Skeletal muscle tissue (tissue), 4 donors: ENCODE measurements around the gene APOL4. TPM values are rescaled to one million over a fixed set of nuclear protein-coding genes. Genes with fewer than 3 reads are reported as not detected.
"Not testable (repeated sequence)": the region's sequence is repeated elsewhere in the genome, so short reads cannot be mapped to it uniquely, and the experiment has no call there.

Experiments used
- H3K27ac ChIP-seq: one replicate; pipeline ENCODE4 v1.7.0; 2013; ENCODE audit warnings: mild to moderate bottlenecking, low read depth, low read length, inconsistent platforms
- H3K27me3 ChIP-seq, 3 donors: one replicate each; pipeline ENCODE4 v1.7.0; 2013; ENCODE audit warnings: low read length in 3 of 3; ENCODE audit not compliant: control insufficient read depth in 3 of 3, insufficient read depth in 3 of 3
- H3K36me3 ChIP-seq, 3 donors: one replicate each; pipeline ENCODE4 v1.7.0; 2013; ENCODE audit warnings: low read length in 3 of 3; ENCODE audit not compliant: control insufficient read depth in 3 of 3, insufficient read depth in 3 of 3
- H3K4me1 ChIP-seq, 3 donors: one replicate each; pipeline ENCODE4 v1.7.0; 2013; ENCODE audit warnings: low read length in 3 of 3, mild to moderate bottlenecking in 3 of 3; ENCODE audit not compliant: control insufficient read depth in 3 of 3, insufficient read depth in 3 of 3
- H3K4me3 ChIP-seq, 3 donors: one replicate each; pipeline ENCODE4 v1.7.0; 2013; ENCODE audit warnings: low read length in 3 of 3
- H3K9ac ChIP-seq, 3 donors: one replicate each; pipeline ENCODE4 v1.7.0; 2013; ENCODE audit warnings: low read length in 3 of 3, mild to moderate bottlenecking in 3 of 3, moderate library complexity in 2 of 3, low read depth in 1 of 3
- H3K9me3 ChIP-seq, 3 donors: one replicate each; pipeline ENCODE4 v1.7.0; 2013; ENCODE audit warnings: low read length in 3 of 3; ENCODE audit not compliant: control insufficient read depth in 3 of 3
- total RNA-seq: library from RNA; depleted of rRNA; stranded (reverse); fragments of >200 nt; gene quantifications from one replicate; pipeline ENCODE4 v1.2.3, GENCODE V29; 2014
- donor health status: Osteomylitis.

APOL4 gene
- total RNA-seq, 1 donor from 2014 or later = 21.4 TPM

DNA sequence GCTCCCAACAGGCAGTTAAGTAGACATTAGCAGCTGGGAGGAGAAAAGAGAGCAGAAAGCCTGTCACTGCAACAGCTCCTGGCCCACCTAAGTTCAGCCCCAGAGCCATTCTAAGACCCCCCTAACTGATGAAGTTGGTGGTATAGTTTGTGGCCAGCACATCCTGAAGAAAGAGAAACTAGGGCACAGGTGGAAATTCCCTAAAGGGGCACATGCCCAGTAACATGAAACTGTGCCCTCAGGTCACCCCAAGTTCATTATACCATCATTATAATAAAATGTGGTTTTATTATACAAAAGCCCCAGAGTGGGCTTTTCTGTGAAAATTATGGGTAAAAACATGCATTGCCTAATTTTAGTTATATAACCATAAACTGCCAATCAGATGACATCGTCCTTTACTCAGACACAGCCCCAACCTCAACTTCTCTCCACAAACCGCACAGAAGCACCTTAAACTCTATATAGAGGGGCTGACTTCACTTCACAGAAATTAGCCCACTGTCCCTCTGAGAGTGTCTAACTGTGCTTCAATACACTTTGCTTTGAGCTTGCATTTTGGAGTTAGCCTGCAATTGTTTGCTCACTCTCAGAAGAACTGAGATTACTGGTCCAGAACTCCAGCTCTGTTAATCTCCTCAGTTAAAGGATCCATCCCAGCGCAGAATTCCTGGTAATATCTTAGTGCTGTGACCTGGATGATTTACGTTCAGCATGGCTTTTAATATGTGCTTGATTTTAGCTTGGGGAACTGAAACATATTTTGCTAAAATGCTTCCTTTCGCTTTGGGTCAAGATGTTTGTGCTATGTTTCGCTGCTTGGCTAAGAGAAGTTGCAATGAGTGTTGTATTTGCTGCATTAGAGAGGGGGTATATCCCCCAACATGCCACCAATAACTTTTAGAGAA is 39.2 kb downstream of the APOL4 start:
- Histone ChIP-seq H3K4me3 (no peak overlapping the region), H3K36me3 (no peaks in the 10 kb centered on the region), H3K27ac (peak overlapping the region; percentile 39), H3K9ac (no peak overlapping the region), H3K9me3 (no peaks in the 10 kb centered on the region), H3K4me1 (peaks cover 15 to 29% (median 16%) of the 10 kb centered on the region in 3 donors), H3K27me3 (no peaks in the 10 kb centered on the region)

DNA sequence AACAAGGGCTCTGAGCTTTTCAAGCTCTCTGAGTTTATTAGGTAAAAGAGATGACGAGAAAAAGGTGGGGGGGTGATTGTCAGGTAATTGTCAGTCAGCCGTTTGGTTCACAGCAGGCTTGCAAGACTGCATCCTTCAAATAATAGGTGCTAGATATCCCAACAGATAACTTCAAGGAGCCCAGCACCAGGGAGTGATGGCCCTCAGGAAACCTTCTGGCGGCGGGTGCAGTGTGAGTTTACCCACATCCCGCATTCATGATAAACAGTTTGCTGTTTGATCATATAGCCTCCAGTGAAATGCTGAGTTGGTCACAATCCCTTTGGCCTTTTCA is 39.8 kb downstream of the APOL4 start:
- not testable (repeated sequence) for H3K27me3 ChIP-seq, H3K9me3 ChIP-seq, H3K9ac ChIP-seq, H3K4me3 ChIP-seq, H3K36me3 ChIP-seq, H3K27ac ChIP-seq
- H3K4me1 ChIP-seq = peaks cover 16 to 33% (median 16%) of the 10 kb centered on the region in 3 donors

DNA sequence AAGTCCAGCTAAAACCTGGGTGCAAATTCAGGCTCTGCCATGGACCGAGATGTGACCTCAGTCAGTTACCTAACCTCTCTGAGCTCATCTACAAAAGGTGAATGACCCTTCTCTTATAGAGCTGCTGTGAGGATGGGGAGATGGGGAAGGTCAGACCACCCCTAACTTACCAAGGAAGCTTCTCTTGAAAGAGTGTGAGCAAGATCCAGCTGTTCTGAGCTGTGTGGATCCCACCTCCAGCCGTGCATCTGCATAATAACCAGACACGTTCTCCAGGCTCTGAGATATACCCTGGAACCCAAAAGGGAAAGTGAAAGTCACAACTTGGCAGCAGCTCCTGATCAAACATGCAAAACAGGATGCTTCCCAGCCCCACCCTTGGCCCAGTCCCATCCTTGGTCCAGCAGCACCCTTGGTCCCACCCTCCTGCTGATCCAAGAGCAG is 41.1 kb downstream of the APOL4 start, which contains the start of gene APOL3:
Gene APOL3, minus strand, starts transcription at position 257 of the 444 bp plus-strand sequence. CDS start 11,700 bp downstream, outside the sequence.
- Histone ChIP-seq H3K4me1 (peaks cover 27 to 45% (median 28%) of the 10 kb centered on the region in 3 donors), H3K9ac (peak within 1 kb of the TSS; percentile 55 to 78 (median 77)), H3K36me3 (no peaks in the 10 kb centered on the region), H3K27me3 (no peaks in the 10 kb centered on the region), H3K27ac (peak within 1 kb of the TSS; percentile 75), H3K9me3 (no peaks in the 10 kb centered on the region), H3K4me3 (peak within 1 kb of the TSS; percentile 58 to 81 (median 77))

DNA sequence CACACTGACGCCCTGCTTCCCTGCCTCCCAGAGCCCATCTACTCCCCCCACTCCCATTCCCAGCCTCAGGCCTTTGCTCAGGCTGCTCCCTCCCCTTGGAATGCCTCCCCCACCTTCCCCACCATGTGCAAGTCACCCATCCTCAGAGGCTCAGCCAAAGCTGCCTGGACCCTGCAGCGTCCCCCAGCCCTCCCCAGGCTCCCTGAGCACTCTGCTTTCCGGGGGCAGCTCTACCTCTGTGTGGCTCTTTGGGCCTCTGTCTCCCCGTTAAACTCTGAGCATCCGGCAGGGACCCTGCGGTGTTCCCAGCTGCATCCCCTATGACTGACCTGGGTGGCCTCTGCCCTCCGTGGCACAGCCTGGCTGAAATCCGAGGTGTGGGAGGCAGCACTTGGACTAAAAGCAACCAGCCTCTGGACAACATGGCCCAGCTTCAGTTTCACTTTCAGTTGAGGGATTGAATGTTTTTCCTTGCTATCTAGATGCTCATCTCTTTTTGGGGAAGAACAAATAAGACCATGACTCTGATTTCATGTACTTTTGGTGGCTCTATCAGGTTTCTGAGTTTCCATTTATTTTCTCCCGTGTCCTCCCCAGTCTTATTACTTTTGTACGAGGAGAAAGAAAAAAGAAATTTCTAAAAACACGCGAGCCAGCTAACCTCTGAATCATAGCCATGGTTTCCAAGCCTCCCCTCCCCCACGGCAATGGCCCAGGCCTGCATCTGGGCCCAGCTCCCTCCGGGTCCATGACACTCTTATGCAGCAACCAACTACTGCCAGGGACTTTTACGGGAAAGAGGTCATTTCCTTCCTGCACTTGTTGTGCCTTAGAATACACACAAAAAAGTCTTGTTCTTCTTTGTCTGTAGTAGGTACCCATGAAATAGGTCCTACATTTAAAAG is 44.8 kb downstream of the APOL4 start:
- Histone ChIP-seq H3K4me3 (peak overlapping the region; percentile 69 to 79 (median 73)), H3K4me1 (peaks cover 36 to 50% (median 42%) of the 10 kb centered on the region in 3 donors), H3K9me3 (no peaks in the 10 kb centered on the region)

DNA sequence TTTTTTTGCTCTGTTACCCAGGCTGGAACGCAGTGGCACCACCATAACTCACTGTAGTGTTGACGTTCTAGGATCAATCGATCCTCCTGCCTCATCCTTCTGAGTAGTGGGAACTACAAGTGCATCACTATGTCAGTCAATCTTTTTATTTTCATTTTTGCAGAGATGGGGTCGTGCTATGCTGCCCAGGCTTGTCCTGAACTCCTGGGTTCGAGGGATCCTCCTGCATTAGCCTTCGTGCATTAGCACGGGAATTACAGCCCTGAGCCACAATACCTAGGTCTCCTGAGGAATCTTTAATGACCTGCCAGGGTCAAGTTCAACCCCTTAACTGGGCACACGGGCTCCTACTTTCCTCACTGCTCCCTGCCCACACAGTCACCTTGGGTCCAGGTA is 45.5 kb downstream of the APOL4 start:
- Histone ChIP-seq H3K4me3 (peak overlapping the region; percentile 69 to 79 (median 73)), H3K9me3 (no peaks in the 10 kb centered on the region), H3K36me3 (peaks cover 0 to 3% (median 0%) of the 10 kb centered on the region in 3 donors), H3K9ac (peak overlapping the region; percentile 70 to 78 (median 75)), H3K27ac (peak overlapping the region; percentile 87), H3K4me1 (peaks cover 35 to 47% (median 47%) of the 10 kb centered on the region in 3 donors), H3K27me3 (no peaks in the 10 kb centered on the region)

More for the DNA sequence above, 44.8 kb downstream of the APOL4 start:
- Histone ChIP-seq H3K27ac (peak overlapping the region; percentile 87), H3K36me3 (peaks cover 0 to 3% (median 0%) of the 10 kb centered on the region in 3 donors), H3K27me3 (no peaks in the 10 kb centered on the region), H3K9ac (peak overlapping the region; percentile 70 to 78 (median 75))

DNA sequence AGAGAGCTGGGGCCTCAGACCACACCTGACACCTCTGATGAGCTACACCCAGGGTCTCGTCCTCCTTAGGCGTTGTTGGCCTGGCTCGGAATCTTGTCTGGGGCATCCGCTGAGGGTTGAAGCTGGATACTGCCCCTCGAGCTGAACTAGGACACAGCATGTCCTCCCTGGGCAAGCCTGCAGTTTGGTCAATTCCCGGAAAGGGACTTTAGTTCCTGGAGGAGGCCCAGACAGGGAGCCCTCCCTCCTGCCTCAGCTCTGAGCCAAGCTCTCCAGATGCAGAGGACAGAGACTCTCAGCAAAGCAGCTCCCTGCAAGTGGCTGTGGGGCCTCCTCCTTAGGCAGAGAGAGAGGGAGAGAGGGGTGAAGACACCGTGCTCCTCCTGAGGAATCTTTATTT is 45.9 kb downstream of the APOL4 start:
- peaks cover 0 to 3% (median 0%) of the 10 kb centered on the region in 3 donors for H3K36me3 ChIP-seq
- H3K27me3 ChIP-seq = no peaks in the 10 kb centered on the region
- H3K9me3 ChIP-seq = no peaks in the 10 kb centered on the region
- peak overlapping the region; percentile 88 for H3K27ac ChIP-seq
- H3K4me3 ChIP-seq = peak overlapping the region; percentile 22 to 79 (median 73)
- peaks cover 35 to 47% (median 47%) of the 10 kb centered on the region in 3 donors for H3K4me1 ChIP-seq
- H3K9ac ChIP-seq = peak overlapping the region; percentile 46 to 78 (median 54)

DNA sequence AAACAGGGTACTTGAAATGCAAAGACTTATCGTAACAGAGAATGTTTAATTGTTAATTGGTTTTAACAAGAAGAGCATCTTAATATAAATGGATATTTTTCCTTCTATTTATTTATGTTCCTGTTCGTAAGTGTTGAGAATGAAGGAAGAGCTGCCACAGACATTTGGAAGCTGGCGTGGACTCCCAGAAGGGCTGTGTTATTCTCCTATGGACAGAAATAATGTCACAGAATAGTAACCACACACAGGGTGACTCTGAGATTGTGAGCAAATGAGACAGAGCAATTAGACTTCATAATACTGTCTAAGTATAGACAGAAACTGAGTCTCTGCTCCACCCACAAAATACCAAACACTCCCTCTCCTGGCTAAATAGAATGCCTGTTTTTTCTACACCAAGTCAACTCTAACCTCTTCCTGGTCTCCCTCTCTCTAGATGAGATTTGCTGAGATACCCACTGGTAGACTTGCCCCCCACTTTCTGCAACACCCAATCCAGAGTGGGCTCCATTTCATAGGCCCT is 47.1 kb downstream of the APOL4 start:
- no peak overlapping the region for H3K4me3 ChIP-seq
- H3K36me3 ChIP-seq = peaks cover 0 to 3% (median 0%) of the 10 kb centered on the region in 3 donors
- no peak overlapping the region for H3K9ac ChIP-seq
- H3K9me3 ChIP-seq = no peaks in the 10 kb centered on the region
- H3K27ac ChIP-seq = peak overlapping the region; percentile 88
- no peaks in the 10 kb centered on the region for H3K27me3 ChIP-seq
- H3K4me1 ChIP-seq = peaks cover 38 to 54% (median 42%) of the 10 kb centered on the region in 3 donors

DNA sequence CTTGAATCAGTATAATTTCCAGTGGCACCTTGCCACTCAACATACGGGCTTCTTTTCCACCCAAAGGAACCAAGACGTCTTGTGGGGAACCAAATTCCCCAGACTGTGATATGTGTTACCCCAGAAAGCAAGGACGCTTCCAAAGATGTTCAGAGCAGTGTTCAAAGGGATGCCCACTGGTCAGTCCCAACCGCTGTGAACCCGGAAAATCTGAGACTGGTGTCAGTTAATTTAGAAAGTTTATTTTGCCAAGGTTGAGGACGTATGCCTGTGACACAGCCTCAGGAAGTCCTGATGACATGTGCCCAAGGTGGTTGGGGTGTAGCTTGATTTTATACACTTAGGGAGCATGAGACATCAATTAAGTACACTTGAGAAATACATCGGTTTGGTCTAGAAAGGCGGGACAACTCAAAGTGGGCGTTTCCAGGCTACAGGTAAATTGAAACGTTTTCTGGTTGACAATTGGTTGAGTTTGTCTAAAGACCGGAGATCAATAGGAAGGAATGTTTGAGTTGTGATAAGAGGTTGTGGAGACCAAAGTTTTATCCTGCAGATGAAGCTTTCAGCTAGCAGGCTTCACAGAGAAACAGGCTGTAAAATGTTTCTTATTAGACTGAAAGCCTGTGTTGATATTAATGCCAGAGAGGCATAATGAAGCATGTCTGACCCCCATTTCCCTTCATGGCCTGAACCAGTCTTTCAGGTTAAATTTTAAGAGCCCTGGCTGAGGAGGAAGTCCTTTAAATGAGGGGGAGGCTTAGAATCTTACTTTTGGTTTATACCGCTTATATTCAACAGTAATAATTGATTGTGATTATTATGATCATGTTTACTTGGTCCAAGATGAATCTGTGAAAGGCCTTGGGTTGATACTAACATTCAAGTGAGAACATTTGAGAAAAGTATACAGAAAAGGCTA is 47.8 kb downstream of the APOL4 start:
- Histone ChIP-seq H3K27me3 (no peaks in the 10 kb centered on the region), H3K9ac (no peak overlapping the region), H3K36me3 (peaks cover 0 to 9% (median 0%) of the 10 kb centered on the region in 3 donors), H3K4me3 (no peak overlapping the region), H3K4me1 (peaks cover 34 to 49% (median 41%) of the 10 kb centered on the region in 3 donors), H3K9me3 (no peaks in the 10 kb centered on the region), H3K27ac (no peak overlapping the region)

DNA sequence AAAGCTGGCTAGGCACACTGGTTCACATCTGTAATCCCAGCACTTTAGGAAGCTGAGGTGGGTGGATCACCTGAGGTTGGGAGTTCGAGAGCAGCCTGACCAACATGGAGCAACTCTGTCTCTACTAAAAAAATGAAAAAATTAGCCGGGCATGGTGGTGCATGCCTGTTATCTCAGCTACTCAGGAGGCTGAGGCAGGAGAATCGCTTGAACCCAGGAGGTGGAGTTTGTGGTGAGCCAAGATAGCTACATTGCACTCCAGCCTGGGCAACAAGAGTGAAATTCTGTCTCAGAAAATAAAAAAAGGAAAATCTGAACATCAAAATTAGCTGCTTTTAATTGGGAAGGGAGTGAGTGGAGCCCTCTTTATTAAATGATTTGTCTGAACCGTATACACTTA is 48.8 kb downstream of the APOL4 start:
- not testable (repeated sequence) for H3K27ac ChIP-seq, H3K9ac ChIP-seq, H3K9me3 ChIP-seq, H3K27me3 ChIP-seq, H3K4me3 ChIP-seq
- Histone ChIP-seq H3K4me1 (peaks cover 33 to 49% (median 35%) of the 10 kb centered on the region in 3 donors), H3K36me3 (peaks cover 0 to 13% (median 0%) of the 10 kb centered on the region in 3 donors)
